NCI-H128 (cell line): Measurements from ENCODE around the gene TRIM43.
"Not testable (repeated sequence)": the region's sequence is repeated elsewhere in the genome, so short reads cannot be mapped to it uniquely, and the experiment has no call there.

ENCODE experiments used
- DNase-seq: peaks from one replicate; lab custom pipeline; 2025; ENCODE audit not compliant: unreplicated experiment; lab: John Stamatoyannopoulos, UW

TRIM43 gene

GRCh38 chr2:95591701-95592100 lies at the start of gene TRIM43:
TRIM43 (plus strand) TSS chr2:95592001; CDS start chr2:95594024, 2,023 bp downstream.
- not testable (repeated sequence) for DNase-seq

- no peak for DNase-seq
Measured at GRCh38 chr2:95551055-95551568, 40.7 kb upstream of the TRIM43 start.

GRCh38 chr2:95552911-95553310 lies 38.9 kb upstream of the TRIM43 start:
- no peak for DNase-seq

- DNase-seq = no peak
Measured at GRCh38 chr2:95569170-95569569, 22.6 kb upstream of the TRIM43 start.

GRCh38 chr2:95573866-95574265 lies 17.9 kb upstream of the TRIM43 start:
- no peak for DNase-seq

- no peak for DNase-seq
Measured at GRCh38 chr2:95574506-95574905, 17.3 kb upstream of the TRIM43 start.

GRCh38 chr2:95575857-95576256 lies 15.9 kb upstream of the TRIM43 start:
- DNase-seq = no peak

- no peak for DNase-seq
Measured at GRCh38 chr2:95578539-95578938, 13.3 kb upstream of the TRIM43 start.

- not testable (repeated sequence) for DNase-seq
Measured at GRCh38 chr2:95583545-95583944, 8.3 kb upstream of the TRIM43 start.

- not testable (repeated sequence) for DNase-seq
Measured at GRCh38 chr2:95584321-95584720, 7.5 kb upstream of the TRIM43 start.

GRCh38 chr2:95589777-95590536 lies 1.8 kb upstream of the TRIM43 start:
- DNase-seq = not testable (repeated sequence)

GRCh38 chr2:95592973-95593372 lies 1.2 kb downstream of the TRIM43 start:
- not testable (repeated sequence) for DNase-seq

GRCh38 chr2:95595012-95595411 lies 3.2 kb downstream of the TRIM43 start:
- not testable (repeated sequence) for DNase-seq

GRCh38 chr2:95601301-95601700 lies 9.5 kb downstream of the TRIM43 start:
- DNase-seq = not testable (repeated sequence)

- DNase-seq = not testable (repeated sequence)
Measured at GRCh38 chr2:95602146-95602545, 10.3 kb downstream of the TRIM43 start.

- DNase-seq = not testable (repeated sequence)
Measured at GRCh38 chr2:95608356-95608755, 16.6 kb downstream of the TRIM43 start.

GRCh38 chr2:95609764-95610163 lies 18.0 kb downstream of the TRIM43 start:
- DNase-seq = not testable (repeated sequence)

GRCh38 chr2:95613048-95613447 lies 21.2 kb downstream of the TRIM43 start:
- not testable (repeated sequence) for DNase-seq

- not testable (repeated sequence) for DNase-seq
Measured at GRCh38 chr2:95622728-95623127, 30.9 kb downstream of the TRIM43 start.

- not testable (repeated sequence) for DNase-seq
Measured at GRCh38 chr2:95630987-95631386, 39.2 kb downstream of the TRIM43 start.

GRCh38 chr2:95633626-95634259 lies 41.9 kb downstream of the TRIM43 start:
- DNase-seq = not testable (repeated sequence)
